Pancreas (tissue), 10 donors: ENCODE data around the gene MSI2. TPM values are rescaled to one million over a fixed set of nuclear protein-coding genes. Genes with fewer than 3 reads are reported as not detected.
"Not testable (repeated sequence)": the region's sequence is repeated elsewhere in the genome, so short reads cannot be mapped to it uniquely, and the experiment has no call there.

Source experiments
- ATAC-seq, 4 donors: fragments of 200-7000 bp; cut with Tn5 transposase; one replicate each; pipeline versions ENCODE4 v1.8.0 to v1.9.1; 2020; ENCODE audit warnings: mild to moderate bottlenecking in 4 of 4, moderate library complexity in 4 of 4
- DNase-seq, 6 donors: peaks; one replicate each; pipeline ENCODE4 v3.0.0-alpha.2; 2020
- FAIRE-seq: peaks from 2 replicates; lab custom pipeline; 2012; peaks lifted over from hg19 to GRCh38; lab: Jason Lieb, UNC
- H3K27ac ChIP-seq, 4 donors: fragments of 200-600 bp; sonication (generic); 1 replicate in 3 of 4; 2 replicates in 1 of 4; pipeline versions ENCODE4 v1.5.0 to v1.8.0; 2020
- H3K27me3 ChIP-seq, 4 donors: fragments of 200-600 bp; one replicate each; pipeline ENCODE4 v1.8.0; 2021
- H3K36me3 ChIP-seq, 3 donors: fragments of 200-600 bp; sonication (generic) in 1 of 3; one replicate each; pipeline versions ENCODE4 v1.5.0 to v1.8.0; 2020 to 2021
- H3K4me1 ChIP-seq, 3 donors: fragments of 200-600 bp; one replicate each; pipeline ENCODE4 v1.8.0; 2021
- H3K4me3 ChIP-seq, 4 donors: fragments of 200-600 bp; sonication (generic) in 2 of 4; one replicate each; pipeline versions ENCODE4 v1.5.0 to v1.8.0; 2020 to 2021
- H3K9me3 ChIP-seq, 4 donors: fragments of 200-600 bp; one replicate each; pipeline ENCODE4 v1.8.0; 2021
- WGBS, 2 donors: extraction: QIAGEN DNeasy Blood & Tissue Kit; methylation state at CpG; one replicate each; pipeline ENCODE4 v1.1.7; 2013; 5-methylcytosine and 5-hydroxymethylcytosine counted together
- intact Hi-C, 3 donors: fragments of 100-400 bp; cut with DNase I; formaldehyde crosslinking; loops; one replicate each; pipeline versions ENCODE4 v1.11.1 to v1.14.2; 2022
- polyA plus RNA-seq, 2 donors: library from polyadenylated mRNA; stranded (reverse); fragments of 200-250 nt; gene quantifications; one replicate each; pipeline ENCODE4 v1.2.3, GENCODE V29; 2013
- total RNA-seq, 6 donors: library from RNA; stranded (reverse); fragmentation: NEBNext Ultra II Directional in 4 of 6; extraction: Animal tissue kit (Norgen Biotek cat#: 25700) in 4 of 6; gene quantifications; one replicate each; pipeline versions ENCODE4 v1.2.1 to v1.2.4, GENCODE V29; 2021 to 2023
- TF ChIP-seq, protein P1 (sequence below), 4 donors: fragments of 200-600 bp; sonication (generic) in 3 of 4; IDR thresholded peaks; one replicate each; pipeline versions ENCODE4 v1.5.0 to v1.8.0; 2021; ENCODE audit warnings: antibody characterized with exemption in 4 of 4
- donor health status: healthy with polysubstance abuse.
- donor health status: DM: no; HTN: no; CAD: no; lungs with moderate emphysema.
- donor health status: DM: no; HTN: no; CAD: no.
- donor health status: control.
- donor health status: control.
- donor health status: Bipolar disorder and iron deficiency.
- donor health status: DM: yes; HTN: yes; CAD: no.
- donor health status: DM: no; HTN: no; CAD: no.
- donor health status: DM: no; HTN: no; CAD: no.
- donor health status: DM: yes; HTN: yes; CAD: no.

MSI2 gene
- total and polyA plus RNA-seq, 8 donors = 10.4 to 48.9 (median 30.1) TPM

DNA sequence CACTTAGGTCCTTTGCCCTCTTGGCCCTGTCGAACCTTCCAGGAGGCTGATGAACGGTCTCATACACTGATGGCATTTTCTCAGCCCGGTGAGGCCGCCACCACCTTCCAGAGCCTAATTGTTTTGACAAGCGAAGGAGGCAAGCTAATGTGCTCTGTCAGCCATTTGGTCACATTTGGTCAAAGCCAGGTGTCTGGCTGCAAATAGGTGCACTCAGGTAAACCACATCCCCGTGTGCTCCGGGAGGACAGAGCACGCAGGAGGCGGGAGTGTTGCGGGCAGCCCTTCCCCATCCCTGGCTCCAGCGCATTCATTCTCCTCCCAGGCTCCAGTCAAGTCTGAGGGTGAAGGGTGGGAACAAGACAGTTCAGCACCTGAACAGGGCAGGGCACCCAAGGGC lies 240.1 kb downstream of the MSI2 start:
- 90 to 93% methylated on average over 11 of the region's 11 CpGs for WGBS, 2 donors
- no peaks in the 10 kb centered on the region for H3K9me3 ChIP-seq
- H3K27ac ChIP-seq = no peak overlapping the region
- TF ChIP-seq, protein P1, sequence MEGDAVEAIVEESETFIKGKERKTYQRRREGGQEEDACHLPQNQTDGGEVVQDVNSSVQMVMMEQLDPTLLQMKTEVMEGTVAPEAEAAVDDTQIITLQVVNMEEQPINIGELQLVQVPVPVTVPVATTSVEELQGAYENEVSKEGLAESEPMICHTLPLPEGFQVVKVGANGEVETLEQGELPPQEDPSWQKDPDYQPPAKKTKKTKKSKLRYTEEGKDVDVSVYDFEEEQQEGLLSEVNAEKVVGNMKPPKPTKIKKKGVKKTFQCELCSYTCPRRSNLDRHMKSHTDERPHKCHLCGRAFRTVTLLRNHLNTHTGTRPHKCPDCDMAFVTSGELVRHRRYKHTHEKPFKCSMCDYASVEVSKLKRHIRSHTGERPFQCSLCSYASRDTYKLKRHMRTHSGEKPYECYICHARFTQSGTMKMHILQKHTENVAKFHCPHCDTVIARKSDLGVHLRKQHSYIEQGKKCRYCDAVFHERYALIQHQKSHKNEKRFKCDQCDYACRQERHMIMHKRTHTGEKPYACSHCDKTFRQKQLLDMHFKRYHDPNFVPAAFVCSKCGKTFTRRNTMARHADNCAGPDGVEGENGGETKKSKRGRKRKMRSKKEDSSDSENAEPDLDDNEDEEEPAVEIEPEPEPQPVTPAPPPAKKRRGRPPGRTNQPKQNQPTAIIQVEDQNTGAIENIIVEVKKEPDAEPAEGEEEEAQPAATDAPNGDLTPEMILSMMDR (IDR thresholded peaks at IDR 0.05) = no peak
- intact Hi-C loops = no loop called here
- H3K27me3 ChIP-seq = no peaks in the 10 kb centered on the region
- no peak for DNase-seq
- H3K36me3 ChIP-seq = no peaks in the 10 kb centered on the region
- H3K4me1 ChIP-seq = no peaks in the 10 kb centered on the region
- no peak for FAIRE-seq
- ATAC-seq = peak in 2 of 4 donors; percentile 40 to 56
- H3K4me3 ChIP-seq = no peak overlapping the region

DNA sequence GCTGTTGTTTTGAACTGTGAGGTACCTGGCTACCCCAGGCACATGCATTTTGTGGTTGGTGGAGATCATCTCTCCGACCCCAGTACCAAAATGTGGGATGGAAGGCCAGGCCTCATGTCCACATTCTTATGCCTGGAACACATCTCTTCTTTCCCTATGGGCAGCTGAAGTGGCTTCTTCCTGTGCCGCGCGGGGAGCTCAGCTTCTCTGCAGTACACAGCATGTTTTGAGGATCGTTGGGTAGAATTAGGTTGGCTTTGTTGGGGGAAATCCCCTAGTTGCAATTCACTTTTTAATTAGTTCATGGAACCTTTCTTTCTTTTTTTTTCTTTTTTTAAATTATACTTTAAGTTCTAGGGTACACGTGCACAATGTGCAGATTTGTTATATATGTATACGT lies 242.1 kb downstream of the MSI2 start:
- Histone ChIP-seq H3K36me3 (no peaks in the 10 kb centered on the region), H3K4me1 (peaks cover 0 to 7% (median 3%) of the 10 kb centered on the region in 3 donors), H3K9me3 (no peaks in the 10 kb centered on the region), H3K4me3 (no peak overlapping the region), H3K27me3 (no peaks in the 10 kb centered on the region), H3K27ac (no peak overlapping the region)
- FAIRE-seq = no peak
- intact Hi-C loops = no loop called here
- TF ChIP-seq, protein P1 (IDR thresholded peaks at IDR 0.05) = no peak
- 94 to 97% methylated on average over 7 of the region's 7 CpGs for WGBS, 2 donors
- ATAC-seq = no peak
- no peak for DNase-seq

DNA sequence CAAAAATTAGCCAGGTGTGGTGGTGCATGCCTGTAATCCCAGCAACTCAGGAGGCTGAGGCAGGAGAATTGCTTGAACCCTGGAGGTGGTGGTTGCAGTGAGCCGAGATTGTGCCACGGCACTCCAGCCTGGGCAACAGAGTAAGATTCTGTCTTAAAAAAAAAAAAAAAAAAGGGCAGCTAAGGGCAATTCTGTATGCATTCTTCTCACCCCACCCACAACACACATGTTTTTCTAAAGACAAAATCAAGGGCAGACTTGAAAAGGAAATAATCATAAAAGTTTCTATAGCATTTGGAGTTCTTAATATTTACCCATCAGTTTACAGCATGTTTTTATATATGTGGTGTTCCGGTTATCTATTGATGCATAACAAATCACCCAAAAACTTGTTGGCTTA lies 242.9 kb downstream of the MSI2 start:
- H3K27me3 ChIP-seq, FAIRE-seq, H3K4me3 ChIP-seq: not testable (repeated sequence)

DNA sequence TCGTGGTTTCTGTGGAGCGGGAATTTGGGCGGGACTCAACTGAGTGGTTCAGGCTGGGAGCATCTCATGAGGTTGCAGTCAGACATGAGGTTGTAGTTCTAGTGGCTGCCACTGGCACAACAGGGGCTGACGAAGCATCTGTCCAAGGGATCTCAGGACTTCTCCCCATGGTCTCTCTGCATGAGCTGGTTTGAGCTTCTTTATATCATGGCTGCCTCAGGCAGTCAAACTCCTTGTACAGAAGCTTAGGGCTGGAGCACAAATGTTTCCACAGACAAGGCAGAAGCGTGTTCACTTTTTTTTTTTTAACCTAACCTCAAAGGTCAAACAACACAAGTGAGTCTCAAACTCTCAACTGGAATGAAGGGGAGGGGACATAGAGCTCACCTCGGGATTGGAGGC lies 243.3 kb downstream of the MSI2 start:
- intact Hi-C loops = no loop called here
- H3K9me3 ChIP-seq = no peaks in the 10 kb centered on the region
- no peak overlapping the region for H3K4me3 ChIP-seq
- H3K27me3 ChIP-seq = no peaks in the 10 kb centered on the region
- H3K27ac ChIP-seq = no peak overlapping the region
- no peak for DNase-seq
- WGBS, 2 donors = 94 to 97% methylated on average over 6 of the region's 6 CpGs
- peaks cover 0 to 7% (median 3%) of the 10 kb centered on the region in 3 donors for H3K4me1 ChIP-seq
- H3K36me3 ChIP-seq = no peaks in the 10 kb centered on the region
- TF ChIP-seq, protein P1 (IDR thresholded peaks at IDR 0.05) = no peak
- no peak for ATAC-seq
- no peak for FAIRE-seq

More for the DNA sequence above, 242.9 kb downstream of the MSI2 start:
- DNase-seq, H3K27ac ChIP-seq, ATAC-seq, H3K36me3 ChIP-seq, H3K4me1 ChIP-seq, H3K9me3 ChIP-seq, intact Hi-C loops: not testable (repeated sequence)
- 96 to 99% methylated on average over 3 of the region's 3 CpGs for WGBS, 2 donors

DNA sequence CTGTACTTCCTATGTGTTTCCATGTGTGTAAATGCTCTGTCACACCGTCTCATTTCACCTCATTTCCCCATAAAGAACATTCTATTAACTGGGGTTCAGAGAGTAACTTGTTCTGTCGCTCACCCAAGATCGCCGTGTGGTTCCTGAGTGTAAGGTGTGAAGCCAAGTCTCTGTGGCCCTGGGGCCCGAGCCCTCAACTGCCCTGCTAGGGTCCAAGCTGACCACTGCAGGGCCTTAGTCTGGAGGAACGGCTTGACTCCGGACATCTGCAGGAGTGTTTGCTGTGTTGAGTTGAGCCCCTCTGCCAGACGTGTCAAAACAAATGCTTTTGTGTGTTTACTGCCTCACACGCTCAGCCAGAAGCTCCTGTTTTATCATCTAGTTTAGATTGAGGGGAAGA lies 244.7 kb downstream of the MSI2 start:
- Histone ChIP-seq H3K4me1 (peaks cover 0 to 7% (median 3%) of the 10 kb centered on the region in 3 donors), H3K9me3 (no peaks in the 10 kb centered on the region), H3K4me3 (no peak overlapping the region), H3K27ac (no peak overlapping the region), H3K36me3 (no peaks in the 10 kb centered on the region), H3K27me3 (no peaks in the 10 kb centered on the region)
- TF ChIP-seq, protein P1 (IDR thresholded peaks at IDR 0.05) = no peak
- WGBS, 2 donors = 92 to 94% methylated on average over 9 of the region's 9 CpGs
- FAIRE-seq (no peak), DNase-seq (no peak), ATAC-seq (no peak)
- intact Hi-C loops = no loop called here
